Tibial artery (tissue), 4 donors: Measurements from ENCODE around the gene ABCC3.

Experiments used
- DNase-seq, 2 donors: peaks; one replicate each; pipeline ENCODE4 v3.0.0-alpha.2; 2019
- H3K27ac ChIP-seq, 2 donors: fragments of 200-600 bp; sonication (generic) in 1 of 2; 1 replicate in 1 of 2; 2 replicates in 1 of 2; pipeline ENCODE4 v1.5.1; 2018 to 2019; ENCODE audit warnings: mild to moderate bottlenecking in 1 of 2
- H3K27me3 ChIP-seq, 2 donors: fragments of 200-600 bp; sonication (generic) in 1 of 2; one replicate each; pipeline versions ENCODE4 v1.5.1 to v1.6.0; 2016 to 2019
- H3K36me3 ChIP-seq, 3 donors: fragments of 200-600 bp; sonication (generic) in 2 of 3; one replicate each; pipeline ENCODE4 v1.5.1; 2016 to 2019; ENCODE audit warnings: mild to moderate bottlenecking in 2 of 3
- H3K4me1 ChIP-seq, 4 donors: fragments of 200-600 bp; sonication (generic) in 2 of 4; 1 replicate in 3 of 4; 2 replicates in 1 of 4; pipeline ENCODE4 v1.5.1; 2016 to 2019
- H3K4me3 ChIP-seq, 2 donors: fragments of 200-600 bp; sonication (generic) in 1 of 2; 1 replicate in 1 of 2; 2 replicates in 1 of 2; pipeline ENCODE4 v1.5.1; 2018 to 2019; ENCODE audit warnings: mild to moderate bottlenecking in 2 of 2
- H3K9me3 ChIP-seq, 3 donors: fragments of 200-600 bp; sonication (generic) in 1 of 3; one replicate each; pipeline ENCODE4 v1.5.1; 2016 to 2019
- CTCF ChIP-seq, 2 experiments: fragments of 200-600 bp in 1 of 2; fragments of 450-650 bp in 1 of 2; IDR thresholded peaks; one replicate each; pipeline ENCODE4 v1.5.1; 2017 to 2019; ENCODE audit warnings: antibody characterized with exemption in 2 of 2, mild to moderate bottlenecking in 1 of 2, moderate library complexity in 1 of 2
- intact Hi-C: fragments of 100-400 bp; cut with DNase I; formaldehyde crosslinking; loops from one replicate; pipeline ENCODE4 v1.15.0; 2023; ENCODE audit warnings: low total_unique reads

Gene ABCC3

GRCh38 chr17:50601823-50602375, 32.8 kb upstream of the ABCC3 start:
- no peak for TF ChIP-seq CTCF (IDR thresholded peaks at IDR 0.05)
- intact Hi-C loops = no loop called here
- H3K4me3 ChIP-seq = no peak overlapping the region

GRCh38 chr17:50602836-50603235, 31.8 kb upstream of the ABCC3 start:
- H3K9me3 ChIP-seq = no peaks in the 10 kb centered on the region
- no peak for TF ChIP-seq CTCF (IDR thresholded peaks at IDR 0.05)
- H3K4me3 ChIP-seq = no peak overlapping the region
- H3K36me3 ChIP-seq = no peaks in the 10 kb centered on the region
- no peak for DNase-seq
- peaks cover 0 to 12% (median 8%) of the 10 kb centered on the region in 4 donors for H3K4me1 ChIP-seq
- no peak overlapping the region for H3K27ac ChIP-seq
- intact Hi-C loops = no loop called here
- peaks cover 0 to 14% of the 10 kb centered on the region in 2 donors for H3K27me3 ChIP-seq

More at GRCh38 chr17:50601823-50602375, 32.8 kb upstream of the ABCC3 start:
- no peaks in the 10 kb centered on the region for H3K9me3 ChIP-seq
- DNase-seq = no peak
- no peak overlapping the region for H3K27ac ChIP-seq
- no peaks in the 10 kb centered on the region for H3K36me3 ChIP-seq
- H3K27me3 ChIP-seq = peaks cover 0 to 14% of the 10 kb centered on the region in 2 donors
- H3K4me1 ChIP-seq = peaks cover 0 to 12% (median 8%) of the 10 kb centered on the region in 4 donors

GRCh38 chr17:50603340-50603739, 31.3 kb upstream of the ABCC3 start:
- TF ChIP-seq CTCF (IDR thresholded peaks at IDR 0.05) = no peak
- H3K4me3 ChIP-seq = no peak overlapping the region
- no peak for DNase-seq
- H3K27ac ChIP-seq = no peak overlapping the region
- H3K4me1 ChIP-seq = peaks cover 0 to 12% (median 8%) of the 10 kb centered on the region in 4 donors
- no peaks in the 10 kb centered on the region for H3K9me3 ChIP-seq
- peaks cover 0 to 16% of the 10 kb centered on the region in 2 donors for H3K27me3 ChIP-seq
- intact Hi-C loops = no loop called here
- no peaks in the 10 kb centered on the region for H3K36me3 ChIP-seq

- no peak overlapping the region for H3K4me3 ChIP-seq
- no peak for TF ChIP-seq CTCF (IDR thresholded peaks at IDR 0.05)
- no peak for DNase-seq
- no peaks in the 10 kb centered on the region for H3K36me3 ChIP-seq
- H3K27ac ChIP-seq = no peak overlapping the region
- peaks cover 0 to 12% (median 8%) of the 10 kb centered on the region in 4 donors for H3K4me1 ChIP-seq
- peaks cover 0 to 20% of the 10 kb centered on the region in 2 donors for H3K27me3 ChIP-seq
- H3K9me3 ChIP-seq = no peaks in the 10 kb centered on the region
- intact Hi-C loops = no loop called here
Measured at GRCh38 chr17:50604513-50604912, 30.2 kb upstream of the ABCC3 start.

GRCh38 chr17:50605429-50605828, 29.3 kb upstream of the ABCC3 start:
- no peak overlapping the region for H3K4me3 ChIP-seq
- peaks cover 0 to 12% (median 8%) of the 10 kb centered on the region in 4 donors for H3K4me1 ChIP-seq
- no peak for DNase-seq
- intact Hi-C loops = no loop called here
- no peaks in the 10 kb centered on the region for H3K9me3 ChIP-seq
- H3K36me3 ChIP-seq = no peaks in the 10 kb centered on the region
- no peak for TF ChIP-seq CTCF (IDR thresholded peaks at IDR 0.05)
- H3K27me3 ChIP-seq = peaks cover 0 to 23% of the 10 kb centered on the region in 2 donors
- H3K27ac ChIP-seq = no peak overlapping the region
